ENCODE data around the gene CAVIN2. TPM values are rescaled to one million over a fixed set of nuclear protein-coding genes. Genes with fewer than 3 reads are reported as not detected.

The CAVIN2 gene
- polyA plus RNA-seq, 3 donors = 0.07 to 3.1 (median 1.2) TPM

DNA sequence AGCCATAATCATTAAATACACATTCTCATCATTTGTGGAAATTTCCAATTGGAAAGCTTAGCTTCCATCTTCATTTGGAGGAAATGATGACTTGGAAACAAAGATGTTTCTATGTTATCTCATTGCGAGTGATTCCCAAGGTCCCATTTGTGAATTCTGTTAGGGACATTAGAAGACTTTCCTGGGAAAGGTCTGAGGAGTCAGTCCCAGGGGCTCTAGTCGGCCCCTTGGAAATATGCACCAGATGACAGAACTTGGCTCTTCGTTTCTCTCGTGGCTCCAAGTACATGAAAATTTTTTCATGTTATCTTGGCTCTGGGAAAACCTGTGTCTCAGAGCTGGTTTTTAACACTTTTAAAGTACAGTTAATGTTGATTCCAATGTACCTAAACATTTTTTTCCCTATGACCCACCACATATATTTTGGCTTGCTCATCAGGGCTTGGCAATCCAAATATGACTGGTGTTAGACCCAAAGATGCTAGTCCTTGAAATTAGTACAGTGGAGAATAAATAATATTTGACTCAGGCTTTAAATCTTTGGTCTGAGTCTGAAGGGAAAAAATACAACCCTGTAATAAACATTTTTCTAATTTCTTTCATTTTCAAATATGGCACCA is 15.4 kb upstream of the CAVIN2 start:
- WGBS (ENCODE audit: insufficient coverage) = 100% methylated on average over 2 of the region's 4 CpGs
- H3K79me2 ChIP-seq (ENCODE audit: insufficient read depth, low read length) = no peaks in the 10 kb centered on the region
- intact Hi-C loops (cut with micrococcal nuclease) = no loop called here

DNA sequence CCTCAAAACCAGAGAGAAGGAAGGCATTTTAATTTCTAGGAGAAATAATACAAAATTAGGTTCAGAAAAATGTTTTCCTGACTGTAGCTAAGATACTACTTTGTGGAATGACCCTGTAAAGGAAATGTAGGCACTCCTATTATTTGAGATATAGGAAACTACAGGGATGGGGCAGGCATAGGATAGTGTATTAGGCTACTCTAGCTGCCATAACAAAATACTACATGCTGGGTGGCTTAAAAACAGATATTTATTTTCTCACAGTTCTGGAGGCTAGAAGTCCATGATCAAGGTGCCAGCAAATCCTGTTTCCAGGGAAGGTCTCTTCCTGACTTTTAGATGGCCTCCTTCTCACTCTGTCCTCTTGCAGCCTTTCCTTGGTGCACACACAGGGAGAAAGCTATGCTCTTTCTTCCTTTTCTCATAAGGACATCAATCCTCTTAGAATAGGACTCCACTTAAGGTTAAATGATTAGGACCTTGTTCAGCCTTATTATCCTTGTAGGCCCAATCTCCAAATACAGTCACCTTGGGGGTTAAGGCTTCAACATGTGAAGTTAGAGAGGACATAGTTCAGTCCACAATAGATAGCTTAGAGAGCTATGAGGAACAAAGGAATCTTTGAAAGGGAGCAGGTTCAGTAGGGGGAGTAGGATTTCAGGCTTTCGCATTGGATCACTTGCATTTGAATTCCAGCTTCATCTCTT is 14.0 kb upstream of the CAVIN2 start:
- Histone ChIP-seq H3K79me2 (ENCODE audit: insufficient read depth, low read length) (no peaks in the 10 kb centered on the region), H3K4me1 (ENCODE audit: control insufficient read depth in 1 of 2, insufficient read depth in 2 of 2, low read length in 2 of 2) (no peaks in the 10 kb centered on the region), H3K4me3 (replicated peaks in 1 of 3; ENCODE audit: low read depth in 2 of 3, low read length in 3 of 3) (no peak overlapping the region), H3K4me2 (replicated peaks; ENCODE audit: extremely low read depth, low read length, poor library complexity, severe bottlenecking) (no peak overlapping the region), H3K27me3 (ENCODE audit: control insufficient read depth in 2 of 2, insufficient read depth in 2 of 2, low read length in 2 of 2) (no peaks in the 10 kb centered on the region), H3K9ac (ENCODE audit: insufficient read depth, low read length, poor library complexity, severe bottlenecking) (no peak overlapping the region), H3K27ac (ENCODE audit: low read depth in 1 of 2, low read length in 2 of 2) (no peak overlapping the region), H4K20me1 (ENCODE audit: insufficient read depth, low read length) (no peaks in the 10 kb centered on the region), H2AFZ (ENCODE audit: insufficient read depth, low read depth, low read length, poor library complexity, severe bottlenecking) (no peak overlapping the region), H3K36me3 (replicated peaks in 1 of 2; ENCODE audit: control insufficient read depth in 1 of 2, insufficient read depth in 2 of 2, low read length in 2 of 2) (no peaks in the 10 kb centered on the region), H3K9me3 (replicated peaks in 1 of 2; ENCODE audit: control insufficient read depth in 1 of 2, insufficient read depth in 1 of 2, low read length in 2 of 2) (peaks cover 0 to 2% of the 10 kb centered on the region in 2 donors)
- Mint-ChIP-seq H3K9me3 (peaks cover 0 to 10% (median 4%) of the 10 kb centered on the region in 7 donors), H3K36me3 (no peaks in the 10 kb centered on the region), H3K4me3 (no peak overlapping the region), H3K27ac (no peak overlapping the region), H3K4me1 (peaks cover 2% of the 10 kb centered on the region), H3K27me3 (ENCODE audit: low read depth in 3 of 3) (no peaks in the 10 kb centered on the region)
- no CpG with 5 or more reads among the region's 1 CpG for WGBS (ENCODE audit: insufficient coverage)
- no peak for DNase-seq
- no peak for TF ChIP-seq CTCF (IDR thresholded peaks at IDR 0.05)
- intact Hi-C loops (cut with micrococcal nuclease) = no loop called here

More for the DNA sequence above, 15.4 kb upstream of the CAVIN2 start:
- Histone ChIP-seq H3K4me1 (ENCODE audit: control insufficient read depth in 1 of 2, insufficient read depth in 2 of 2, low read length in 2 of 2) (peaks cover 9% of the 10 kb centered on the region in 2 donors), H3K9ac (ENCODE audit: insufficient read depth, low read length, poor library complexity, severe bottlenecking) (no peak overlapping the region), H4K20me1 (ENCODE audit: insufficient read depth, low read length) (no peaks in the 10 kb centered on the region), H2AFZ (ENCODE audit: insufficient read depth, low read depth, low read length, poor library complexity, severe bottlenecking) (no peak overlapping the region), H3K4me3 (replicated peaks in 1 of 3; ENCODE audit: low read depth in 2 of 3, low read length in 3 of 3) (no peak overlapping the region), H3K9me3 (replicated peaks in 1 of 2; ENCODE audit: control insufficient read depth in 1 of 2, insufficient read depth in 1 of 2, low read length in 2 of 2) (peaks cover 0 to 2% of the 10 kb centered on the region in 2 donors), H3K27ac (ENCODE audit: low read depth in 1 of 2, low read length in 2 of 2) (no peak overlapping the region), H3K4me2 (replicated peaks; ENCODE audit: extremely low read depth, low read length, poor library complexity, severe bottlenecking) (no peak overlapping the region), H3K27me3 (ENCODE audit: control insufficient read depth in 2 of 2, insufficient read depth in 2 of 2, low read length in 2 of 2) (no peaks in the 10 kb centered on the region), H3K36me3 (replicated peaks in 1 of 2; ENCODE audit: control insufficient read depth in 1 of 2, insufficient read depth in 2 of 2, low read length in 2 of 2) (no peaks in the 10 kb centered on the region)
- H3K9me3 Mint-ChIP-seq = peaks cover 0 to 10% (median 4%) of the 10 kb centered on the region in 7 donors
- no peak for TF ChIP-seq CTCF (IDR thresholded peaks at IDR 0.05)
- peaks cover 15% of the 10 kb centered on the region for H3K4me1 Mint-ChIP-seq
- H3K27me3 Mint-ChIP-seq (ENCODE audit: low read depth in 3 of 3) = no peaks in the 10 kb centered on the region
- no peak overlapping the region for H3K4me3 Mint-ChIP-seq
- H3K36me3 Mint-ChIP-seq = no peaks in the 10 kb centered on the region
- H3K27ac Mint-ChIP-seq = no peak overlapping the region
- no peak for DNase-seq
